Naive B cell (primary cell): ENCODE results near the gene SORCS2. TPM values are rescaled to one million over a fixed set of nuclear protein-coding genes. Genes with fewer than 3 reads are reported as not detected.

Source experiments
- ATAC-seq, 2 donors: fragments of 150-1000 bp; cut with Tn5 transposase; 2 replicates each; pipeline ENCODE4 v1.10.0; 2021; ENCODE audit warnings: low read depth in 2 of 2, mild to moderate bottlenecking in 2 of 2, moderate library complexity in 2 of 2
- DNase-seq: peaks from one replicate; pipeline ENCODE4 v3.0.0; 2022
- H3K27ac Mint-ChIP-seq, 6 donors: one replicate each; pipeline ENCODE4 v1.8.0; 2020 to 2022; ENCODE audit warnings: mild to moderate bottlenecking in 6 of 6, mixed read lengths in 6 of 6, moderate library complexity in 5 of 6, inconsistent platforms in 2 of 6
- H3K27me3 Mint-ChIP-seq, 3 donors: one replicate each; pipeline ENCODE4 v1.8.0; 2021 to 2022; ENCODE audit warnings: mixed read lengths in 3 of 3, mild to moderate bottlenecking in 1 of 3
- H3K36me3 Mint-ChIP-seq, 2 donors: one replicate each; pipeline ENCODE4 v1.8.0; 2020 to 2022; ENCODE audit warnings: mixed read lengths in 2 of 2, inconsistent platforms in 1 of 2, mild to moderate bottlenecking in 1 of 2
- H3K4me1 Mint-ChIP-seq, 3 donors: one replicate each; pipeline ENCODE4 v1.8.0; 2020 to 2022; ENCODE audit warnings: mixed read lengths in 3 of 3, inconsistent platforms in 1 of 3, mild to moderate bottlenecking in 1 of 3, moderate library complexity in 1 of 3
- H3K4me3 Mint-ChIP-seq, 8 donors: one replicate each; pipeline ENCODE4 v1.8.0; 2020 to 2022; ENCODE audit warnings: mild to moderate bottlenecking in 8 of 8, mixed read lengths in 8 of 8, moderate library complexity in 8 of 8, inconsistent platforms in 2 of 8
- H3K9me3 Mint-ChIP-seq, 7 donors: one replicate each; pipeline ENCODE4 v1.8.0; 2020 to 2022; ENCODE audit warnings: mixed read lengths in 7 of 7, mild to moderate bottlenecking in 5 of 7, inconsistent platforms in 2 of 7, moderate library complexity in 1 of 7
- polyA plus RNA-seq, 6 donors: library from polyadenylated mRNA; unstranded; fragments of 300-500 nt; fragmentation: Illumina TruSeq; gene quantifications; one replicate each; pipeline ENCODE4 v1.2.3, GENCODE V29; 2021; ENCODE audit warnings: low read depth in 6 of 6

Gene SORCS2
- polyA plus RNA-seq, 6 donors from 2014 or later = not detected

DNA sequence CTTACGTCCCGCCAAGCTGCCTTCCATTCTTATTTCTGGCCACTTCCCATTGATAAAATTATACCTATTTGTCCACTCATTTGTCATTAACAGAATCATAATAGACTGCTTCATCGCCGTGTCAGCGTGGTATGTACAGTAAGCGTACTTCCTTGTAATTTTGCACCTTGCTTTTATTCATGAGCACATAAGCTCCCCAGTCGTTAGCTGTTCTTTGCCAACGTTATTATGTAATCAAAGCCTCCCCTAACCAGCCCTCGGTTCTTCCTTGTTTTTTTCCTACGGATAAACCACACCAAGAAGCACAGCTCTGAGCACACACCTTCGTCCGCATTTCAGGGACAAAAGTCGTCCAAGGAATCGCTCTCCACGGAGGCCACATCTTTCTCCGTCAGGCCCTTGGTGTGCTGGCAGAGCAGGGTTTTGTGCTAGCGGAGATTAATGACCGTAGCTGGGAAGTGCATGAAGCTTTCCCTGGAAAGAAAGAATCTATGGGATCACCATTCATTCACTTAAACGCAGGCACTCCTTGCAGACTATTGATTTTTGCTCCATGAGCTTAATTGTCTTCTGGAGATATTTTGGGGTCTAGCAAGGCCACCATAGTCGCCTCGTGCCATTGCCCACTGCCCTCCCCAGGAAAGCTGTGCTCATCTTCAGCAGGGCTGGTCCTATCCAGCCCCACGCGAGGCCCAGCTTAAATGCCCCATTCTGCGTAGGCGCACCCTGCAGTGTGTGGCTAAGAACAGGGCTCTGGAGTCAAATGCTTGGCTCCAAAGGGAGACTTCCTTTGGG lies 443.3 kb downstream of the SORCS2 start:
- no peak for DNase-seq
- Mint-ChIP-seq H3K4me1 (no peaks in the 10 kb centered on the region), H3K36me3 (no peaks in the 10 kb centered on the region), H3K27ac (no peak overlapping the region), H3K9me3 (peaks cover 0 to 4% (median 0%) of the 10 kb centered on the region in 7 donors), H3K27me3 (peaks cover 14 to 17% (median 14%) of the 10 kb centered on the region in 3 donors), H3K4me3 (no peak overlapping the region)
- no peak for ATAC-seq

- Mint-ChIP-seq H3K36me3 (no peaks in the 10 kb centered on the region), H3K4me1 (no peaks in the 10 kb centered on the region), H3K27me3 (peaks cover 9 to 14% (median 11%) of the 10 kb centered on the region in 3 donors), H3K27ac (no peak overlapping the region), H3K9me3 (peaks cover 0 to 2% (median 0%) of the 10 kb centered on the region in 7 donors), H3K4me3 (no peak overlapping the region)
- ATAC-seq (no peak), DNase-seq (no peak)
Observed at GRCh38 chr4:7636240-7636508, 443.8 kb downstream of the SORCS2 start.

DNA sequence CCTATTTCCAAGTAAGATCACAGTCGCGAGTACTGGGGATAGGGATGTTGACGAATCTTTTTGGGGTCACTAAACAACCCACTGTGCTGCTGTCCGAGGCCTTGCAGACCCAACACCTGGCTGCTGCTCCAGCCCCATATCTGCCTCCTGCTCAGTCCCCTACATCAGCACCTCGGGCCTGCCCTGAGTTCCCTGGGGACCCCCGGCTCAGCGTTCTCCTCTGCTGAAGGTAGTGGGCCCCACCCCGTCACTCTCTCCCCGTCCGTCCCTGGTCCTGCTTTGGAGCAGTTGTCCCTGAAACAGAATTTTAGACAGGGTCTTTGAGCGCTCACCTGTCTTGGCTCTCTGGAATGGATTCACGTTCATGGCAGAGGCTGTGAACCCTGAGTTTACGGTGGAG lies 444.8 kb downstream of the SORCS2 start:
- Mint-ChIP-seq H3K27ac (no peak overlapping the region), H3K9me3 (peaks cover 0 to 4% (median 0%) of the 10 kb centered on the region in 7 donors), H3K4me1 (no peaks in the 10 kb centered on the region), H3K27me3 (peaks cover 7 to 12% (median 11%) of the 10 kb centered on the region in 3 donors), H3K4me3 (no peak overlapping the region), H3K36me3 (no peaks in the 10 kb centered on the region)
- ATAC-seq = no peak
- DNase-seq = no peak

- no peaks in the 10 kb centered on the region for H3K36me3 Mint-ChIP-seq
- ATAC-seq = no peak
- H3K27me3 Mint-ChIP-seq = peaks cover 0 to 7% (median 5%) of the 10 kb centered on the region in 3 donors
- H3K9me3 Mint-ChIP-seq = peaks cover 0 to 4% (median 0%) of the 10 kb centered on the region in 7 donors
- H3K4me1 Mint-ChIP-seq = no peaks in the 10 kb centered on the region
- H3K27ac Mint-ChIP-seq = no peak overlapping the region
- no peak for DNase-seq
- H3K4me3 Mint-ChIP-seq = no peak overlapping the region
Observed at GRCh38 chr4:7637971-7638370, 445.6 kb downstream of the SORCS2 start.

GRCh38 chr4:7638489-7638888 lies 446.2 kb downstream of the SORCS2 start:
- Mint-ChIP-seq H3K4me3 (no peak overlapping the region), H3K27ac (no peak overlapping the region), H3K27me3 (peaks cover 0 to 7% (median 0%) of the 10 kb centered on the region in 3 donors)

DNA sequence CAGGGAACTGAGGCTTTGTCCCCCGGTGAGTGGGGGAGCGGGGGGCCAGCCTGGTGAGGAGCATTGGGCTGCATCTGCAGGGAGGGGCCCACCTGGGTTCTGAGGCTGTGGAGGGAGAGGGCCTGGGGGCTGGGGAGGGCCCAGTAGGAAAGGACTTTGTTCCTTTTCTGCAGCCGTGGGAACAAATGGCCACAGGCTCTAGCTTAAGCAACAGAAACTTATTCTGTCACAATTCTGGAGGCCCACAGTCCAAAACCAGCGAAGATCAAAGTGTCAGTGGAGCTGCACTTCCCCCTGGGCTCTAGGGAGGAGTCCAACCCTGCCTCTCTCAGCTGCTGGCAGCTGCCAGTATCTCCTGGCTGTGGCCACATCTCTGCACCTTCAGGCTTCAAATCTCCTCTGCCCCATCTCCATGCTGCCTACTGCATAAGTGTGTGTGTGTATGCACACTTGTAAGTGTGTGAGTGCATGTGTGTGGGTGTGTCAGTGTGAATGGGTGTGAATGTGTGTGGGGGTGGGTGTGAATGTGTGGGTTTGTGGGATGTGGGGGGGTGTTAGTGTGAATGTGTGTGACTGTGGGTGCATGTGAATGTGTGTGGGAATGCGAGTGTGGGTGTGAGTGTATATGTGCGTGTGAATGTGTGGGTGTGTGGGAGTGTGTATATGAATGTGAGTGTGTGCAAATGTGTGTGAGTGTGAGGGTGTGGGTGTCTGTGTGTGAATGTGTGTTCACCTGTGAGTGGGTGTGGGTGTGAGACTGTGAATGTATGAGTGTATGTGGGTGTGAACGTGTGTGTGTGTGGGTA lies 446.8 kb downstream of the SORCS2 start:
- Mint-ChIP-seq H3K9me3 (peaks cover 0 to 4% (median 0%) of the 10 kb centered on the region in 7 donors), H3K27ac (no peak overlapping the region), H3K36me3 (no peaks in the 10 kb centered on the region), H3K4me3 (no peak overlapping the region), H3K4me1 (no peaks in the 10 kb centered on the region), H3K27me3 (peaks cover 0 to 7% (median 0%) of the 10 kb centered on the region in 3 donors)
- DNase-seq (no peak), ATAC-seq (no peak)

More at GRCh38 chr4:7638489-7638888, 446.2 kb downstream of the SORCS2 start:
- ATAC-seq (no peak), DNase-seq (no peak)
- Mint-ChIP-seq H3K9me3 (peaks cover 0 to 4% (median 0%) of the 10 kb centered on the region in 7 donors), H3K36me3 (no peaks in the 10 kb centered on the region), H3K4me1 (no peaks in the 10 kb centered on the region)

DNA sequence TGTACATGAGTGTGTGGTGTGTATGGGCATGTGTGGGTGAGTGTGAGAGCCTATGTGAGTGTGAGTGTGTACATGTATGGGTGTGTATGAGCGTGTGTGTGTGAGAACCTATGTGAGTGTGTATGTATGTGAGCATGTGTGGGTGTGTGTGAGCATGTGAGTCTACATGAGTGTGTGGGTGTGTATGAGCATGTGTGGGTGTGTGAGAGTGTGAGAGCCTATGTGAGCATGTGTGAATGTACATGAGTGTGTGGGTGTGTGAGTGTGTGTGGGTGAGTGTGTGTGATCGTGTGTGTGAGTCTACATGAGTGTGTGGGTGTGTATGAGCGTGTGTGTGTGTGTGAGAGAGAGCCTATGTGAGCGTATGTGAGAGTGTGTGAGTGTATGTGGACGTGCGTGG lies 447.8 kb downstream of the SORCS2 start:
- Mint-ChIP-seq H3K36me3 (no peaks in the 10 kb centered on the region), H3K27ac (no peak overlapping the region), H3K4me3 (no peak overlapping the region), H3K4me1 (no peaks in the 10 kb centered on the region), H3K27me3 (peaks cover 0 to 6% (median 0%) of the 10 kb centered on the region in 3 donors), H3K9me3 (peaks cover 0 to 4% (median 2%) of the 10 kb centered on the region in 7 donors)
- no peak for DNase-seq
- ATAC-seq = no peak

DNA sequence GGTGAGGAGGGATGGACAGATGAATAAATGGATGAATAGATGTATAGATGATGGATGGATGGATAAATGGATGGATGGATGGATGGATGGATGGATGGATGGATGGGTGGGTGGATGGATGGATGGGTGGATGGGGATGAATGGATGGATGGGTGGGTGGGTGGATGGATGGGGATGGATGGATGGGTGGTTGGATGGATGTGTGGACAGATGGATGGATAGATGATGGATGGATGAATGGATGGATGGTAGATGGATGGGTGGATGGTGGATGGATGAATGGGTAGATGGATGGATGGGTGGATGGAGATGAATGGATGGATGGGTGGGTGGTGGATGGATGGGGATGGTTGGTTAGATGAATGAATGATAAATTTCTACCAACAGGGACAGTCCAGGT lies 449.4 kb downstream of the SORCS2 start:
- H3K4me3 Mint-ChIP-seq = peak overlapping the region in 2 of 8 donors; percentile 8 to 37
- H3K27ac Mint-ChIP-seq = no peak overlapping the region
- H3K27me3 Mint-ChIP-seq = peaks cover 0 to 6% (median 6%) of the 10 kb centered on the region in 3 donors

GRCh38 chr4:7642741-7643458 lies 450.6 kb downstream of the SORCS2 start:
- Mint-ChIP-seq H3K36me3 (no peaks in the 10 kb centered on the region), H3K27ac (no peak overlapping the region), H3K4me3 (peak overlapping the region in 1 of 8 donors; percentile 64), H3K27me3 (peaks cover 0 to 18% (median 9%) of the 10 kb centered on the region in 3 donors), H3K9me3 (peaks cover 0 to 4% (median 2%) of the 10 kb centered on the region in 7 donors), H3K4me1 (peaks cover 0 to 4% (median 0%) of the 10 kb centered on the region in 3 donors)
- DNase-seq (no peak), ATAC-seq (no peak)

More for the DNA sequence above, 449.4 kb downstream of the SORCS2 start:
- Mint-ChIP-seq H3K9me3 (peaks cover 0 to 4% (median 2%) of the 10 kb centered on the region in 7 donors), H3K4me1 (peaks cover 0 to under 1% (median 0%) of the 10 kb centered on the region in 3 donors), H3K36me3 (no peaks in the 10 kb centered on the region)
- DNase-seq = no peak
- no peak for ATAC-seq

DNA sequence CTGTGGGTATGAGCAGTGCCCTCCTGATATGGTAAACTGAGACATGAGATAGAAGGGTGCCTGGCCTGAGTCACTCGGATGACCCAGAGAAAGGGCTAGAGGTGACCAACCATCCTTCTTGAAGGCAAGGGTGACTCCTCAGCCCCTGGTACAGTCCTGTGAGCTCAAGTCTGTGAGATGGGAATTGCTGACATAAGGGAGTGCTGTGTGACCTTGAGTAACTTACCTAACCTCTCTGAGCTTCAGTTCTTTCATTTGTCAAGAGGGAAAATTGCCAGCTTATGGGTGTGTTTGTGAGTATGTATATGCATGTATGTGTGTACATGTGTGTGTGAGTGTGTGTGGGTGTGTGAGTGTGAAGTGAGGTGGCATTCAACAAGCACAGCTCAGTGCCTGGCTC lies 452.8 kb downstream of the SORCS2 start:
- peaks cover 8 to 36% (median 23%) of the 10 kb centered on the region in 3 donors for H3K27me3 Mint-ChIP-seq
- peaks cover 11 to 18% (median 17%) of the 10 kb centered on the region in 3 donors for H3K4me1 Mint-ChIP-seq
- ATAC-seq (no peak), DNase-seq (no peak)
- peaks cover 0 to 7% (median 3%) of the 10 kb centered on the region in 7 donors for H3K9me3 Mint-ChIP-seq
- no peak overlapping the region for H3K4me3 Mint-ChIP-seq
- H3K36me3 Mint-ChIP-seq = no peaks in the 10 kb centered on the region
- no peak overlapping the region for H3K27ac Mint-ChIP-seq

DNA sequence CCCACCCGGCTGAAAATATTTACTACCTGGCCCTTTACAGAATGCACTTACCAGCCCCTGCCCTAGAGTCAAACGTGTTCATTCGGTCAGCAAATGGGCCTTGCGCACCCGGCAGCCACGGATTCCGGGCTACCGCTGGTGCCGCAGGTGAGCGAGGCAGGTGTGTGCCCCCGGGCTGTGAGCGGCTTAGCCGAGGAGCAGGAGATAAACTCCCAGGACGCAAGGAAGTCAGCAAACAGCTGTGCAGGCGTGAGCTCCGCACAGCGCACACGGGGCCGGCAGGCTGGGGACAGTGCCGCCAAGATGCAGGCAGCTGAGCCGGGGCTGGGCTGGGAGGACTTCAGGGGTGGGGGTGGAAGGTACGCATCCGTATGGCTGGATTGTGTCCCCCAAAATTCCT lies 453.6 kb downstream of the SORCS2 start:
- peaks cover 10 to 40% (median 27%) of the 10 kb centered on the region in 3 donors for H3K27me3 Mint-ChIP-seq
- peaks cover 0 to 7% (median 3%) of the 10 kb centered on the region in 7 donors for H3K9me3 Mint-ChIP-seq
- no peak for DNase-seq
- H3K27ac Mint-ChIP-seq = no peak overlapping the region
- no peaks in the 10 kb centered on the region for H3K36me3 Mint-ChIP-seq
- H3K4me1 Mint-ChIP-seq = peaks cover 12 to 22% (median 17%) of the 10 kb centered on the region in 3 donors
- ATAC-seq = no peak
- H3K4me3 Mint-ChIP-seq = peak overlapping the region in 1 of 8 donors; percentile 62

DNA sequence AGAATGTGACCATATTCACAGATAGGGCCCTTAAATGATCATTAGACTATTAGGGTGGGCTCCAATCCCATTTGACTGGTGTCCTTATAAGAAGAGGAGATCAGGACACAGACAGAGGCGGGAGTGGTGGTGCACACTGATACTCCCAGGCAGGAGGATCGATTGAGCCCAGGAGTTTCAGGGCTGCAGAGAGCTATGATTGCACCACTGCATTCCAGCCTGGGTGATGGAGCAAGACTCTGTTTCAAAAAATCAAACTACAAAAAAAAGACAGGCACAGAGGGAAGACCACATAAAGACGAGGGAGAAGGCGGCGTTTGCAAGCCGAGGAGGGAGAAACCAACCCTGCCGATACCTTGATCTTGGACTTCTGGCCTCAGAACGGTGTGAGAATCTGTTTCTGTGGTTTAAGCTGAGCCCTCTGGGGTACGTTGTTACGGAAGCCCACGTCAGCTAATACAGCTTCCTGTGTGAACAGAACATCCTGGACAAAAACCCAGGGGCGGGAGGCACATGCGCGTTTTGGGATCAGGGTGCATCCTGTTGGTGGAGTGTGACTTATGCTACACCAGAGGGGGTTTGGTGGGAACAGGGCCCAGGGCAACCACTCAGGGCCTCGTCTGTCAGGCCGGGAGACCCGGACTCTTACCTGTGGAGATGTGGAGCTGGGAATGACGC lies 454.2 kb downstream of the SORCS2 start:
- no peak for ATAC-seq
- no peak overlapping the region for H3K4me3 Mint-ChIP-seq
- no peak for DNase-seq
- no peak overlapping the region for H3K27ac Mint-ChIP-seq
- H3K4me1 Mint-ChIP-seq = peaks cover 12 to 22% (median 17%) of the 10 kb centered on the region in 3 donors
- H3K9me3 Mint-ChIP-seq = peaks cover 0 to 4% (median 2%) of the 10 kb centered on the region in 7 donors
- H3K27me3 Mint-ChIP-seq = peaks cover 12 to 44% (median 32%) of the 10 kb centered on the region in 3 donors
- no peaks in the 10 kb centered on the region for H3K36me3 Mint-ChIP-seq
